SK-N-SH (cell line): ENCODE results near the gene CHRNB2. TPM values are rescaled to one million over a fixed set of nuclear protein-coding genes. Genes with fewer than 3 reads are reported as not detected.

Experiments used
- CTCF ChIA-PET: fragments of 300-600, 350-600 bp; formaldehyde crosslinking; extraction: SDS; loops from one replicate; lab custom pipeline; 2021; lab: Yijun Ruan, JAX
- POLR2A ChIA-PET: fragments of 350-600 bp; sonication (Branson Sonifier 250); formaldehyde crosslinking; extraction: SDS; loops from one replicate; lab custom pipeline; 2020; ENCODE audit warnings: antibody characterized with exemption, inconsistent platforms; lab: Yijun Ruan, JAX
- DNase-seq: peaks from one replicate; pipeline ENCODE4 v3.0.0; 2012
- H2AFZ ChIP-seq: fragments of 200-600 bp; sonication (generic); 2 replicates; pipeline ENCODE4 v1.8.1; 2016; ENCODE audit warnings: antibody characterized with exemption, mild to moderate bottlenecking, low read depth
- H3F3A ChIP-seq: fragments of 200-600 bp; sonication (generic); replicated peaks from 2 replicates; pipeline ENCODE3; 2016; ENCODE audit warnings: antibody characterized with exemption, mild to moderate bottlenecking; ENCODE audit not compliant: insufficient read depth
- H3K27ac ChIP-seq, 2 experiments: fragments of 200-500 bp in 1 of 2; fragments of 200-600 bp in 1 of 2; sonication (Bioruptor generic) in 1 of 2; sonication (generic), shearing (Covaris generic) in 1 of 2; 2 replicates each; pipeline versions ENCODE4 v1.5.1 to v1.6.1; 2014 to 2016; ENCODE audit warnings: low read depth in 2 of 2, inconsistent platforms in 1 of 2, low read length in 1 of 2, mild to moderate bottlenecking in 1 of 2, mixed read lengths in 1 of 2
- H3K27me3 ChIP-seq: fragments of 200-600 bp; sonication (generic), shearing (Covaris generic); 2 replicates; pipeline ENCODE4 v1.6.1; 2016; ENCODE audit warnings: mixed run types; ENCODE audit not compliant: insufficient read depth
- H3K36me3 ChIP-seq, 2 experiments: fragments of 200-500 bp in 1 of 2; fragments of 200-600 bp in 1 of 2; sonication (Bioruptor generic) in 1 of 2; sonication (generic) in 1 of 2; replicated peaks in 1 of 2; 2 replicates each; pipeline versions ENCODE3 to v1.5.1; 2014 to 2016; ENCODE audit warnings: low read length in 1 of 2, mild to moderate bottlenecking in 1 of 2; ENCODE audit not compliant: insufficient read depth in 2 of 2, control insufficient read depth in 1 of 2
- H3K4me1 ChIP-seq, 2 experiments: fragments of 200-500 bp in 1 of 2; fragments of 200-600 bp in 1 of 2; sonication (Bioruptor generic) in 1 of 2; sonication (generic), shearing (Covaris generic) in 1 of 2; 2 replicates each; pipeline versions ENCODE4 v1.5.1 to v1.6.1; 2014 to 2016; ENCODE audit warnings: low read depth in 1 of 2, low read length in 1 of 2, mixed run types in 1 of 2; ENCODE audit not compliant: insufficient read depth in 2 of 2, control insufficient read depth in 1 of 2
- H3K4me2 ChIP-seq: fragments of 200-600 bp; sonication (generic), shearing (Covaris generic); 2 replicates; pipeline ENCODE4 v1.6.1; 2017; ENCODE audit warnings: mixed run types
- H3K4me3 ChIP-seq, 2 experiments: fragments of 200-500 bp in 1 of 2; fragments of 200-600 bp in 1 of 2; sonication (Bioruptor generic) in 1 of 2; sonication (generic), shearing (Covaris generic) in 1 of 2; 2 replicates each; pipeline versions ENCODE4 v1.5.1 to v1.8.1; 2014 to 2016; ENCODE audit warnings: low read depth in 2 of 2, inconsistent platforms in 1 of 2, low read length in 1 of 2, mild to moderate bottlenecking in 1 of 2, mixed read lengths in 1 of 2, moderate library complexity in 1 of 2
- H3K79me2 ChIP-seq: fragments of 200-600 bp; sonication (generic); 2 replicates; pipeline ENCODE4 v1.8.1; 2017; ENCODE audit warnings: mild to moderate bottlenecking; ENCODE audit not compliant: insufficient read depth
- H3K9ac ChIP-seq: fragments of 200-600 bp; sonication (generic); 2 replicates; pipeline ENCODE4 v1.6.1; 2017; ENCODE audit warnings: mixed run types
- H3K9me2 ChIP-seq: fragments of 200-600 bp; sonication (generic); 2 replicates; pipeline ENCODE4 v1.6.1; 2017; ENCODE audit warnings: mixed run types
- H3K9me3 ChIP-seq: fragments of 200-600 bp; sonication (generic); 2 replicates; pipeline ENCODE4 v1.6.1; 2017; ENCODE audit warnings: mixed run types, mild to moderate bottlenecking, moderate library complexity
- H4K20me1 ChIP-seq: fragments of 200-600 bp; sonication (generic); 2 replicates; pipeline ENCODE4 v1.6.1; 2017; ENCODE audit warnings: mild to moderate bottlenecking, mixed run types; ENCODE audit not compliant: insufficient read depth
- CHD2 ChIP-seq: fragments of 150-350 bp; IDR thresholded peaks from 2 replicates; pipeline ENCODE4 v1.6.1; 2018; ENCODE audit warnings: low read length; ENCODE audit not compliant: partially characterized antibody
- CTCF ChIP-seq: fragments of 200-600 bp; sonication (generic); IDR thresholded peaks from 2 replicates; pipeline ENCODE4 v1.6.1; 2017; ENCODE audit warnings: antibody characterized with exemption, mild to moderate bottlenecking, moderate library complexity
- ELF1 ChIP-seq: IDR thresholded peaks from 2 replicates; pipeline ENCODE4 v1.4.0; 2012
- EP300 ChIP-seq, 2 experiments: IDR thresholded peaks; 2 replicates each; pipeline versions ENCODE4 v1.4.0 to v1.6.1; 2012; ENCODE audit warnings: borderline replicate concordance in 1 of 2, low read depth in 1 of 2, low read length in 1 of 2
- EZH2phosphoT487 ChIP-seq: fragments of 200-600 bp; sonication (generic); IDR thresholded peaks from 2 replicates; pipeline ENCODE4 v1.6.1; 2017; ENCODE audit warnings: low read depth, mixed run types, mild to moderate bottlenecking, antibody characterized with exemption, moderate library complexity, borderline replicate concordance
- FOSL2 ChIP-seq: IDR thresholded peaks from 2 replicates; pipeline ENCODE4 v1.4.0; 2012; ENCODE audit warnings: low read depth, mild to moderate bottlenecking, moderate library complexity, borderline replicate concordance
- FOXJ3 ChIP-seq: sonication (generic); formaldehyde crosslinking; IDR thresholded peaks from 2 replicates; pipeline ENCODE4 v1.5.1; 2020; ENCODE audit warnings: mild to moderate bottlenecking, missing genetic modification reagents
- FOXM1 ChIP-seq: IDR thresholded peaks from 2 replicates; pipeline ENCODE4 v1.4.0; 2012; ENCODE audit warnings: low read depth, mild to moderate bottlenecking
- GABPA ChIP-seq: IDR thresholded peaks from 2 replicates; pipeline ENCODE4 v1.4.0; 2012; ENCODE audit warnings: low read depth, mild to moderate bottlenecking
- GATA2 ChIP-seq: sonication (generic); formaldehyde crosslinking; IDR thresholded peaks from 2 replicates; pipeline ENCODE4 v1.5.0; 2020; ENCODE audit warnings: mild to moderate bottlenecking, missing genetic modification reagents
- JUND ChIP-seq: IDR thresholded peaks from 2 replicates; pipeline ENCODE4 v1.4.0; 2012
- MEF2A ChIP-seq: IDR thresholded peaks from 2 replicates; pipeline ENCODE4 v1.4.0; 2012; ENCODE audit warnings: low read depth, borderline replicate concordance
- NFIC ChIP-seq: IDR thresholded peaks from 2 replicates; pipeline ENCODE4 v1.4.0; 2012; ENCODE audit warnings: borderline replicate concordance
- NRF1 ChIP-seq: IDR thresholded peaks from 2 replicates; pipeline ENCODE4 v1.6.1; 2012; ENCODE audit warnings: low read depth, mild to moderate bottlenecking, low read length
- POLR2AphosphoS5 ChIP-seq: IDR thresholded peaks from 2 replicates; pipeline ENCODE4 v1.6.1; 2012; ENCODE audit warnings: low read depth, low read length
- RAD21 ChIP-seq: IDR thresholded peaks from 2 replicates; pipeline ENCODE4 v1.6.1; 2012; ENCODE audit warnings: mild to moderate bottlenecking, low read length
- RFX5 ChIP-seq: IDR thresholded peaks from 2 replicates; pipeline ENCODE4 v1.6.1; 2012; ENCODE audit warnings: mild to moderate bottlenecking, improper control_type of control experiment, low read length
- RXRA ChIP-seq: IDR thresholded peaks from 2 replicates; pipeline ENCODE4 v1.4.0; 2012; ENCODE audit warnings: low read depth, mild to moderate bottlenecking, borderline replicate concordance
- SMC3 ChIP-seq: IDR thresholded peaks from 2 replicates; pipeline ENCODE4 v1.6.1; 2012; ENCODE audit warnings: low read depth, low read length, improper control_type of control experiment
- TAF1 ChIP-seq: IDR thresholded peaks from 2 replicates; pipeline ENCODE4 v1.6.1; 2012; ENCODE audit warnings: low read depth, mild to moderate bottlenecking, low read length, moderate library complexity, borderline replicate concordance
- YY1 ChIP-seq: IDR thresholded peaks from 2 replicates; pipeline ENCODE4 v1.4.0; 2012; ENCODE audit warnings: low read depth, mild to moderate bottlenecking
- ZBTB33 ChIP-seq: IDR thresholded peaks from 2 replicates; pipeline ENCODE4 v1.4.0; 2012; ENCODE audit warnings: low read depth, borderline replicate concordance
- WGBS: methylation state at CpG from one replicate; pipeline ENCODE4 v1.1.6; 2017; ENCODE audit warnings: low lambda C conversion rate; 5-methylcytosine and 5-hydroxymethylcytosine counted together
- polyA plus RNA-seq, 3 experiments: library from polyadenylated mRNA; depleted of rRNA; stranded (reverse); fragments of >200 nt; gene quantifications; 2 replicates each; pipeline ENCODE4 v1.2.3, GENCODE V29; 2012
- TF ChIP-seq, protein P1 (sequence below): IDR thresholded peaks from 2 replicates; pipeline ENCODE4 v1.4.0; 2012; ENCODE audit warnings: low read depth, borderline replicate concordance
- TF ChIP-seq, protein P2 (sequence below): IDR thresholded peaks from 2 replicates; pipeline ENCODE4 v1.4.0; 2012; ENCODE audit warnings: low read depth
- TF ChIP-seq, protein P3 (sequence below): IDR thresholded peaks from 2 replicates; pipeline ENCODE4 v1.6.1; 2012; ENCODE audit warnings: mild to moderate bottlenecking, low read depth, low read length, moderate library complexity

The CHRNB2 gene
- polyA plus RNA-seq, 1 of the 3 experiments (the other 2 are of a cell fraction), result 0.64 TPM

DNA sequence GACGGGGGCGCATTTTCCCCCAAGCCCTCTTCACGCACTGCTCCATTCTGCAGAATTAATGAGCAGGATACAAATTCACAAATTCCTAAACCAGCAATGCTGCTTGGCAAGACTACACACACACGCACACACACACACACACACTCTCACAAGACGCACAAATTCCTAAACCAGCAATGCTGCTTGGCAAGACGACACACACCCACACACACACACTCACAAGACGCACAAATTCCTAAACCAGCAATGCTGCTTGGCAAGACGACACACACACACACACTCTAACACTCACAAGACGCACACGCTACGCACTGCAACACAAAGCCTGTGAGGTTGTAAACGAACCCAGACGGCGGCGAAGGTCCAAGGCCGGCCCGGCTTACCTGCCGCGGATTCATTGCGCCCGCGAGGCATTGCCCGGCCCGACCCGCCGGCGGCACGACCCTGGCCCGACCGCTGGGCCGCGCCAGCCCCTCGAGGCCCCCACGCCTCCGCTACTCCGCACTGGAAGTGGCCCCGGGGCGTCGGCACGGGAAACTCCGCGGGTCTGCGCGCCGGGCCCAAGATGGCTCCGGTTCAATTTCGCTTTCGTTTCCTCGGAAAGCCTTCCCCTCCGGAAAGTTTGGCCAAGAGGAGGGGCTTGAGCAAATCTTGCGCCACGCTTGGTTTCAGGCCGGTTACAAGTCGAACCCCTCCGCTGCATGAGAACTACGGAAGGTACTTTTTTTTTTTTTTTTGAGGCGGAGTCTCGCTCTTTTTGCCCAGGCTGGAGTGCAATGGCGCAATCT is 40.2 kb downstream of the CHRNB2 start, which contains the start of gene ADAR:
TSS of gene ADAR (minus strand) at position 578 of the 788 bp plus-strand sequence. CDS start at position 398, 180 bp downstream.
- Histone ChIP-seq H2AFZ (peak within 1 kb of the TSS; percentile 96), H4K20me1 (peaks cover 45% of the 10 kb centered on the region), H3K27me3 (no peaks in the 10 kb centered on the region), H3K9me2 (no peaks in the 10 kb centered on the region), H3K9me3 (no peaks in the 10 kb centered on the region), H3F3A (peaks cover 21% of the 10 kb centered on the region), H3K36me3 (peaks cover 12 to 15% of the 10 kb centered on the region in 2 experiments), H3K79me2 (peaks cover 90% of the 10 kb centered on the region), H3K9ac (peak within 1 kb of the TSS; percentile 99), H3K27ac (peak within 1 kb of the TSS; percentile 82 to 94), H3K4me1 (peaks cover 11 to 14% of the 10 kb centered on the region in 2 experiments), H3K4me3 (peak within 1 kb of the TSS; percentile 61 to 83), H3K4me2 (peak within 1 kb of the TSS; percentile 99)
- POLR2A ChIA-PET, result interaction anchor here (1.0 to 1.4 kb wide), 2 partner anchors 19 to 40 kb away, joined by 4 to 5 read pairs; partner anchors contain the start of gene CHRNB2
- peak; percentile 87 for DNase-seq
- CTCF ChIA-PET, result interaction anchor here (1.0 kb wide), 1 partner anchor 62 kb away, joined by 3 read pairs; no protein-coding TSS in a partner anchor
- under 1% methylated on average over 35 of the region's 59 CpGs for WGBS
- TF ChIP-seq GATA2 (CRISPR knock-in tag) (no peak), SMC3 (no peak), FOXM1 (no peak), TAF1 (peak; percentile 88), EP300 (IDR thresholded peaks at IDR 0.05; ENCODE audit: borderline replicate concordance in 1 of 2, low read depth in 1 of 2, low read length in 1 of 2) (0 out of 4 replicates have a peak, but pooled peaks of 1 of the 2 experiments have one; percentile 5), RAD21 (no peak), EZH2phosphoT487 (no peak), CHD2 (peak; percentile 87), ELF1 (peak; percentile 32; the same call in 1 of the 2 replicates), ZBTB33 (no peak), RXRA (no peak), FOXJ3 (CRISPR knock-in tag) (no peak), NFIC (peak; percentile 26; the same call in 1 of the 2 replicates), MEF2A (no peak), YY1 (peak; percentile 76), FOSL2 (no peak), RFX5 (no peak), NRF1 (no peak), GABPA (0 out of 2 replicates have a peak, but pooled peaks have one; percentile 28), JUND (no peak), POLR2AphosphoS5 (no peak; the same call in none of the 2 replicates), CTCF (0 out of 2 replicates have a peak, but pooled peaks have one; percentile 13)
- TF ChIP-seq, protein P1, sequence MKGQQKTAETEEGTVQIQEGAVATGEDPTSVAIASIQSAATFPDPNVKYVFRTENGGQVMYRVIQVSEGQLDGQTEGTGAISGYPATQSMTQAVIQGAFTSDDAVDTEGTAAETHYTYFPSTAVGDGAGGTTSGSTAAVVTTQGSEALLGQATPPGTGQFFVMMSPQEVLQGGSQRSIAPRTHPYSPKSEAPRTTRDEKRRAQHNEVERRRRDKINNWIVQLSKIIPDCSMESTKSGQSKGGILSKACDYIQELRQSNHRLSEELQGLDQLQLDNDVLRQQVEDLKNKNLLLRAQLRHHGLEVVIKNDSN, result no peak
- TF ChIP-seq, protein P2, sequence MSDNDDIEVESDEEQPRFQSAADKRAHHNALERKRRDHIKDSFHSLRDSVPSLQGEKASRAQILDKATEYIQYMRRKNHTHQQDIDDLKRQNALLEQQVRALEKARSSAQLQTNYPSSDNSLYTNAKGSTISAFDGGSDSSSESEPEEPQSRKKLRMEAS, result peak; percentile 69; the same call in 1 of the 2 replicates
- TF ChIP-seq, protein P3, sequence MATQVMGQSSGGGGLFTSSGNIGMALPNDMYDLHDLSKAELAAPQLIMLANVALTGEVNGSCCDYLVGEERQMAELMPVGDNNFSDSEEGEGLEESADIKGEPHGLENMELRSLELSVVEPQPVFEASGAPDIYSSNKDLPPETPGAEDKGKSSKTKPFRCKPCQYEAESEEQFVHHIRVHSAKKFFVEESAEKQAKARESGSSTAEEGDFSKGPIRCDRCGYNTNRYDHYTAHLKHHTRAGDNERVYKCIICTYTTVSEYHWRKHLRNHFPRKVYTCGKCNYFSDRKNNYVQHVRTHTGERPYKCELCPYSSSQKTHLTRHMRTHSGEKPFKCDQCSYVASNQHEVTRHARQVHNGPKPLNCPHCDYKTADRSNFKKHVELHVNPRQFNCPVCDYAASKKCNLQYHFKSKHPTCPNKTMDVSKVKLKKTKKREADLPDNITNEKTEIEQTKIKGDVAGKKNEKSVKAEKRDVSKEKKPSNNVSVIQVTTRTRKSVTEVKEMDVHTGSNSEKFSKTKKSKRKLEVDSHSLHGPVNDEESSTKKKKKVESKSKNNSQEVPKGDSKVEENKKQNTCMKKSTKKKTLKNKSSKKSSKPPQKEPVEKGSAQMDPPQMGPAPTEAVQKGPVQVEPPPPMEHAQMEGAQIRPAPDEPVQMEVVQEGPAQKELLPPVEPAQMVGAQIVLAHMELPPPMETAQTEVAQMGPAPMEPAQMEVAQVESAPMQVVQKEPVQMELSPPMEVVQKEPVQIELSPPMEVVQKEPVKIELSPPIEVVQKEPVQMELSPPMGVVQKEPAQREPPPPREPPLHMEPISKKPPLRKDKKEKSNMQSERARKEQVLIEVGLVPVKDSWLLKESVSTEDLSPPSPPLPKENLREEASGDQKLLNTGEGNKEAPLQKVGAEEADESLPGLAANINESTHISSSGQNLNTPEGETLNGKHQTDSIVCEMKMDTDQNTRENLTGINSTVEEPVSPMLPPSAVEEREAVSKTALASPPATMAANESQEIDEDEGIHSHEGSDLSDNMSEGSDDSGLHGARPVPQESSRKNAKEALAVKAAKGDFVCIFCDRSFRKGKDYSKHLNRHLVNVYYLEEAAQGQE, result no peak; the same call in 1 of the 2 replicates
